NCI-H1930 (cell line): ENCODE measurements around the gene WDR86.

ENCODE experiments used
- DNase-seq, 2 experiments: peaks; one replicate each; lab custom pipeline; 2025; lab: John Stamatoyannopoulos, UW

The WDR86 gene

GRCh38 chr7:151379193-151379520, 30.7 kb downstream of the WDR86 start:
- no peak for DNase-seq

DNA sequence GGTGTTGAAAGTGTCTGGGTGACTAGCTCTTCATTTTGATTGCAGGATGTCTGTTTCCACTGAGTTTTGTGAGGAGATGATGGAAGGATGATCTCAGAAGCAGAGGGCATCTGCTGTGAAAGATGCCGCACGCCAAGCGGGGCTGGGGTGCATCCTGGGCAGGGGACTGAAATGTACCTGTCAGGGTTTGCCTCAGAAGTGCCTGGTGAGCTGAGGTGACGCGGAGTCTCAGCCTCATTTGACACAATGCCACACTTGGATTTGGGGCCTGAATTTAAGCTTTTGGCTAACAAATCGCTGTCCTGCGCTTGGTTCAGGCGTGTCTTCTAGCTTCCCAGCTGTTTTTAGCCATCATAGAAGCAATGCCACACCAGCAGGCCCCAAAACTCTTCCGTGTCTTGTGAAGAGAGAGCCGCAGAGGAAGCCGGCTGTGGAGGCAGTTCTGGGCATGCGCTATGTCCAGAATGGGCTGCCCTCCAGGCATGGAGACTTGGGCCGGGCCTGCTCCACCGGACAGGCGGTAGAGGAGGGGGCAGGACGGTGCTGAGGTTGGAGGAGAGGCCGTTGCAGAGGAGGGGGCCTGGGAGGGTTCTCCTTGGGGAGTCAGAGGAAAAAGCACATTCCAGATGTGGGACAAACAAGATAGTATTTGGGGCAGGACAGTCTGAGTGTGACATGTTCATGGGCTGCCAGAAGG, 31.2 kb downstream of the WDR86 start:
- DNase-seq = no peak

- no peak for DNase-seq
These were observed 31.8 kb downstream of the WDR86 start for GRCh38 chr7:151378011-151378410.

- DNase-seq = no peak
These were observed 32.4 kb downstream of the WDR86 start for GRCh38 chr7:151377406-151377805.

DNA sequence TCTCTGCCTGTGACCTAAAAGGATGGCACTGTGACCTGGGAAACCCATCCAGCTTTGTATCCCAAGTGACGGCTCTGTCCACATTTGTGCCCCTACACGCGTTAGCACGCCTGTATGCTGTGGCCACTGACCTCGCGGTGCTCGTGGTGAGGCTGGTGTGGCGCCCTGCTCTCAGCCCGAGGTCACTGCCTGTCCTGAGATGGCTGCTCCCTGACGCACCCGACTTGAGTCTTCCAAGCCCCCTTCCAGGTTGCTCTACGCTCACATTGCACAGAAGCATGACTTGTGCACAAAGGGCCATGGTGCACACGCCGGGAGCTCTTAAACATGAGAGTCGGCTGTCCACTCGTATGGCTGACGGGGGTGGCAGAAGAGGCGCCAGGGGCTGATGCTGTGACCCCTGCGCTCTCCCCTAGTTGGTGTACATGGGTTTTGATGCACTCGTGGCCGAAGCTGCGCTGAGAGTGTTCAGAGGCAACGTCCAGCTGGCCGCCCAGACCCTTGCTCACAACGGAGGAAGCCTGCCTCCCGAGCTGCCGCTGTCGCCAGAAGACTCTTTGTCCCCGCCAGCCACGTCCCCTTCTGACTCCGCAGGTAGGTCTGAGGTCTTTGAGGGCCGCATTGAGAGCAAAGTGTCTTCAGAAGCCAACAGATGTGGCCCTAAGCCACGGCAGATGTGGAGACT, 33.5 kb downstream of the WDR86 start:
- DNase-seq = no peak

- no peak for DNase-seq
These were observed 34.2 kb downstream of the WDR86 start for GRCh38 chr7:151375530-151376217.

DNA sequence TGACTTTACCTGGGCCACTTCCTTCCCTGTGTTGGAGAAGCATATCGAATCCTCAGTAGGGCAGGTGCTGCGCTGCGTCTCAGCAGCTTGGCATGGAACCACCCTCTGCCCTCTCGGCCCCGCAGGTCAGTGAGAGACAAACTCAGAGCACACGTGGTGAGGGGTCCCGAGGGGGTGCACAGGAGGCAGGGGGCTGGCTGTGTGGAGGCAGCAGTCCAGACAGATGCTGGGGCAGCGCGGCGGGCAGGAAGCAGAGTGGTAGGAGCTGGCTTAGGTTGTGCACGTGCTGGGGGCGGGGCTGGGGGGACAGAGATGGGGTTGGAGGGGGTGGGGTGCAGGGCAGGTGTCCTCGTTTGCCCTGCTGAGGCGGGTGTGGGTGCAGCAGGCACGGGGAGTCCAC, 35.1 kb downstream of the WDR86 start:
- no peak for DNase-seq

GRCh38 chr7:151374139-151374538, 35.7 kb downstream of the WDR86 start:
- DNase-seq = no peak

DNA sequence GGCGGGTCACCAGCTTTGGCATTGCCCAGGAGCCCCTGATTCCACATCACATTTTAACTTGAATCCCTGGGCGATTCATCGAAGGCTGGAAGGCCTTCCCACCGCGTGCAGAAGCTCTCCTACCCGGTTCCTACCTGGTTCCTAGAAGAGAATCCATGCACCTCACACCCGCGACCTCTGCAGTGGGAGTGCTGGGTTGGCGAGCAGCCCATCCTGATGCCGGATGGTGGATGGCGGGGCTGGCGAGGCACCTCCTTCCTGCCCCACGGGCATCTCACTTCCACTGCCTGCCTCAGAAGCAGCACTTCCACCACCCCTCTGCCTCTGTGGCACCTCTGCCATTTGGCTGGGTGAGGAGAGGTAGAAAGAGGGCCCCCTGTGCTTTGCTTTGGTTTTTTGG, 36.2 kb downstream of the WDR86 start:
- no peak for DNase-seq

DNA sequence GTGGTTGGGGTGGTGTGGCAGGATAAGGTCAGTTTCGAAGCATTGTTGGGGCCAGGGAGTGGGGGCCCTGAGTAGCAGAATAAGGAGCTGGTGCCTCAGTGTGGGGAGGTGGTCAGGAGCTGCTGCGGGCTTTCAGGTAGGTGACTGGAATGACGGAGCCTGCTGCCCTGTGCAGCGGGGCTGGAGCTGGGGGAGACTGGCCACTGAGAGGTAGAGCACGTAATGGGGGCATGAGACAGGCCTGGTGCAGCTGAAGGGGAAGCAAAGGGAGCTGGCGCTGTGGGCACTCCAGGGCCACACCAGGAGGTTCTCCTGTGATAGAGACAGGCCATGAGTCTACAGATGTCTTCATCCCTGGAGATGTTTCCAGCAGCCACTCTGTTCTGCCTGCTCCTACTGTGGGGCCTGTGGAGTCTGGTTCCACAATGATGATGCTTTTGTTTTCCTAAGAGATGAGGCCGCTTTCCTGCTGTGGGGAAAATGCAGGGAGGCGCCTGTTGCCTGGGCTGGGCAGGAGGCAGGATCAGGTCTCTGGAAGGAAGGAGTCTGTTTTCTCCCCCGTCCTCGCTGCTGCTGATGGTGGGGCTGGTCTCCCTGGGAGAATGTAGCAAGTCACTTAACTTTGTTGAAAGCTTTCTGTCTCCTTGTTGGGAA, 37.1 kb downstream of the WDR86 start:
- no peak for DNase-seq

GRCh38 chr7:151371266-151371665, 38.6 kb downstream of the WDR86 start:
- no peak for DNase-seq

DNA sequence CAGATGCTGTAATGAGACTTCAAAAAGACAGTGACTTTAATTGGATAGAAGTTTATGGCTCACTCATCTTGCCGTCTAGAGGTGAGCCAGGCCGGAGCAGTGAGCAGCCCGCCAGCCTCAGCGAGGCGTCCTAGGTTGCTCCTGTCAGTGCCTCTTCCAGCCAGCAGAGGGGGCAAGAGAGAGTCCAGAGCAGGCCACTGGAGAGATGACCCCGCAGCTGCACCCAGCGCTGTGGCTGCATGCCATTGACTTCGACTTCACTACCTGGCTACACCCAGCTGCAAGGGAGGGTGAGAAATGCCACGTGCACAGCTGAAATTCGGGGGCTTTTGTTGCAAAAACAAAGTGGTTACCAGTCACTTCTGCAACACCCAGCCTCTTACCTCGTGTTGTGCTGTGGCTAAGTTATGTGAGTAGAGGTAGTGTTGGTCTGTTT, 41.7 kb downstream of the WDR86 start:
- DNase-seq = peak; percentile 35 to 64

GRCh38 chr7:151367284-151367683, 42.6 kb downstream of the WDR86 start:
- no peak for DNase-seq

DNA sequence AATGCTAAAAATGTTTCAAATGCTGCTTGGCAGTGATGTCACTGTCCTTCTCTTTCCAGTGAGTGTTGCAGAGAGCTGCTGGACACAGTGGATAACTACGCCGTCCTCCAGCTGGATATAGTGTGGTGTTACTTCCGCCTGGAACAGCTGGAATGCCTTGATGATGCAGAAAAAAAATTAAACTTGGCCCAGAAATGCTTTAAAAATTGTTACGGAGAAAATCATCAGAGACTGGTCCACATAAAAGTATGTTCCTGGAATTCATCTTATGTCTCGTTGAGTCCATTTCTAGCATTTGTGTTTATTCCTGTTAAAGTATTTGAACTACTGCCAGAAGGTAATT, 43.0 kb downstream of the WDR86 start:
- no peak for DNase-seq

DNA sequence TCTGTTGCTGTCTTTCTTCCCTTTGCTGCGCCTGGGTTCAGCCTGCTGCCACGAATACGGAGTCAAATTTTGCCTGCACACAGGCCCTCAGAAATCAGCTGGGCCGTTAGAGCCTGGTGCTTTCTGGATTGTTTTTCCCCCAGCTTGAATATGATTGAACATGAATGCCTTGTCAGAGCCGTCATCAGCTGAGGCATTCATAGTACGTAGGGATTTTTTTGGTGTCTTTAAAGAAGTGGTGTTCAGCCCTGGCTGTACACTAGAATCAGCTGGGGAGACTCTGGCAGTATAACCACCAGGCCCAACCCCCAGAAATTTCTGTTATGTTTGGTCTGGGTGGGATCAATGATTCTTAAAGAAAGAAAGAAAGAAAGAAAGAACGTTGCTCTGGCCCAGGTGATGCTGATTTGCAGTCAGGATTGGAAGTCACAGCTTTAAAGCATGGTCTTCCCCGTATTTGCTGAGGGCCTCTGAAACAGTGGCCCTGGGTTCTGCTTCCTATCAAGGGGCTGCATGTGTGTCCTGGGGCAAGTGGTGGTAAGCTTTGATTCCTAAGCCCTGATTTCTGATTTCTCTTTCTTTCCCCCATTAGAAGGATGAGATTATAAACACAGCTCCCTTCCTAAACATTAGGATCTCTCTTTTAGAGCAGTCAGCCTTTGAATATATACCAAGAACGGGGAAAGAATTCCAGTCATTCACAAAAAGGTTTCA, 43.5 kb downstream of the WDR86 start:
- DNase-seq = no peak

GRCh38 chr7:151363182-151363581, 46.7 kb downstream of the WDR86 start:
- no peak for DNase-seq

DNA sequence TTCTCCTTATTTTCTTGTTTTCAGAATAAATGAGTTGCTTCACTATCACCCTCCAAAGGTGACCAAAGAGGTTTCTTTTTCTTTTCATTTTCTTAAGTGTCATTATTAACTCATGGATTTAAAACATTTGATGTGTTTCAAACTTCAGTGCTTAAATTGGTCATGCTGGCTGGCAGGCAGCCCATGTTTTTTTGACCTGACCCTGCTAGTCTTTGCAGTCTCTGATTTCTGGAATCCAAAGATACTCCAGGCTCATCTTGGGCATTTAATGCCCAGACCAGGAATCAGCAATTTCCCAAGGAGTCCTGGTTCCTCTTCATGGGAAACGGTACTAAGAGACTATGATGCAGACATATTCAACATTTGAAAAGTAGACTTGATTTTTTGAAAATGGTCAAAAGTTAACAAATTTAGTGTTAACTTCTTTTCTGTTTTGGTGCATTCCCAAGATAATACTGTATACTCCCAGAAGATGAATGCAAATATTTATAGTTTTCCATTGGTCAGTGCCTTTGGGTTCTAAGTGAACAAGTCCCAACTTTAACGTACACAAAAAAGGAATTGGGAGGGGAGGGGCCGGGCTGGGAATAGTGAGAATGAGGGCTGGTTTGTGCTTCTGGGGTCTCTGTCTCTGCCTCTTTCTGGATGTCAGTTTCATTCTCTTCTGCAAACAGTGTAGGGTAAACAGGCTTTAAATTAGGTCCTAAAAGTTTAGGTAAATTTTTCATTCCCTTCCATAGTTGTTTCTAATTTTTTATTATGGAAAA, 48.5 kb downstream of the WDR86 start:
- DNase-seq = no peak

- no peak for DNase-seq
These were observed 57.3 kb downstream of the WDR86 start for GRCh38 chr7:151352512-151352911.

DNA sequence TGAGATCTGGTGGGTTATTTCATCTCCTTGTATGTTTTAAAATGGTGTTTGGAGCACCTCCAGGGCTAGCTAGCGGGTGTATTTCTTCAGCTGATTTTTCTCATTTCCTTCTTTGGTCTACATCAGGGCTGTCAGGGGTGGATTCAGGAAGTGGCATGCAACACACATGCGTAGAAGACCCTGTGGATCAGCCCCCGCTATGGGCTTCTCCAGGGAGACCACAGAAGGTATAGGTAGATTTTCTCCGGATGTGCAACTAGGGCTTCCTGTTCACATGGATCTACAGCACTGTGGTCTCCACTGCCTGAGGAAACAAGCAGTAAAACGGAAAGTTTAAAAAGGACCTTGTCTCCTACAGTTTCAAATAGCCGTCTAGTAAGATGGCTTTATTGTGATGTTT, 57.9 kb downstream of the WDR86 start:
- DNase-seq = no peak

DNA sequence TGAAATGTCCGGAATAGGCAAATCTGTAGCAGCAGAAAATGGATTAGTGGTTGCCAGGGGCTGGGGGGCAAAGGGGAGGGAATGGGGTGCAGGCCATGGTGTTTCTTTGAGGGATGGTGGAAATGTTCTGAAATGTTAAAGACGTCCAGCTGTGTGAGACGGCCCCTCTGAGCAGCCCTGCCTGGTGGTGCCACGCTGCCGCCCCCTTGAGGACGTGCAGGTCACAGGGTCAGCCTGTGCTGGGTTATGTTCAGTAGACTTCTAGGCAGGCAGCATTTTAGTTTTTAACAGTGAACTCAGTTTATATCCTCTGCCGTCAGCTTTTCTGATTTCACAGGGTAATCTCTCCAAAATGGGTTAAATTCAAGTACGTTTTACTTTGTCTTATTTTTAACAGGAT, 58.8 kb downstream of the WDR86 start:
- no peak for DNase-seq

- no peak for DNase-seq
These were observed 60.4 kb downstream of the WDR86 start for GRCh38 chr7:151349507-151349853.

- DNase-seq = no peak
These were observed 60.9 kb downstream of the WDR86 start for GRCh38 chr7:151348970-151349369.
